ENCODE results near the gene ZNF69.
A peak's percentile ranks its signal among the peaks of the same experiment; 100 is the strongest.
"Not testable (repeated sequence)": the region's sequence is repeated elsewhere in the genome, so short reads cannot be mapped to it uniquely, and the experiment has no call there.

ZNF69 gene

GRCh38 chr19:11882606-11883005, 5.0 kb upstream of the ZNF69 start:
- Histone ChIP-seq H3K4me3 (ENCODE audit: low read length) (no peak overlapping the region), H3K4me2 (ENCODE audit: low read depth, low read length) (no peak overlapping the region), H3F3A (ENCODE audit: insufficient read depth, low read length) (no peaks in the 10 kb centered on the region), H3K4me1 (ENCODE audit: low read length) (no peaks in the 10 kb centered on the region), H3K9ac (ENCODE audit: low read length) (no peak overlapping the region), H4K20me1 (ENCODE audit: insufficient read depth, low read length) (no peaks in the 10 kb centered on the region), H3K9me3 (replicated peaks; ENCODE audit: insufficient read depth, low read length) (no peaks in the 10 kb centered on the region), H3K79me2 (ENCODE audit: low read length) (no peaks in the 10 kb centered on the region), H3K27me3 (replicated peaks; ENCODE audit: insufficient read depth, low read length) (no peaks in the 10 kb centered on the region), H3K27ac (ENCODE audit: low read length) (no peak overlapping the region), H3K36me3 (replicated peaks; ENCODE audit: insufficient read depth, low read length) (no peaks in the 10 kb centered on the region), H2AFZ (ENCODE audit: low read length) (no peak overlapping the region), H3K9me2 (replicated peaks; ENCODE audit: insufficient read depth, low read length) (no peaks in the 10 kb centered on the region)
- DNase-seq: no peak
- TF ChIP-seq CTCF (IDR thresholded peaks at IDR 0.05; ENCODE audit: low read length) (no peak), EZH2 (optimal IDR thresholded peaks at IDR 0.05; ENCODE audit: low read depth, low read length) (no peak), EZH2phosphoT487 (IDR thresholded peaks at IDR 0.05; ENCODE audit: low read length) (no peak)

- Histone ChIP-seq H3K9ac (ENCODE audit: low read length) (no peak overlapping the region), H2AFZ (ENCODE audit: low read length) (peak overlapping the region; percentile 91)
- TF ChIP-seq CTCF (IDR thresholded peaks at IDR 0.05; ENCODE audit: low read length) (no peak), EZH2 (optimal IDR thresholded peaks at IDR 0.05; ENCODE audit: low read depth, low read length) (no peak), EZH2phosphoT487 (IDR thresholded peaks at IDR 0.05; ENCODE audit: low read length) (no peak)
Observed at GRCh38 chr19:11887234-11887610, 360 bp upstream of the ZNF69 start.

GRCh38 chr19:11889901-11890300, 2.3 kb downstream of the ZNF69 start:
- DNase-seq; H3K4me2 ChIP-seq (ENCODE audit: low read depth, low read length); H3K4me1 ChIP-seq (ENCODE audit: low read length); H3F3A ChIP-seq (ENCODE audit: insufficient read depth, low read length); H2AFZ ChIP-seq (ENCODE audit: low read length); H4K20me1 ChIP-seq (ENCODE audit: insufficient read depth, low read length); H3K9me2 ChIP-seq (replicated peaks; ENCODE audit: insufficient read depth, low read length); H3K27ac ChIP-seq (ENCODE audit: low read length); H3K79me2 ChIP-seq (ENCODE audit: low read length); H3K27me3 ChIP-seq (replicated peaks; ENCODE audit: insufficient read depth, low read length); H3K9ac ChIP-seq (ENCODE audit: low read length); H3K4me3 ChIP-seq (ENCODE audit: low read length); H3K9me3 ChIP-seq (replicated peaks; ENCODE audit: insufficient read depth, low read length); H3K36me3 ChIP-seq (replicated peaks; ENCODE audit: insufficient read depth, low read length): not testable (repeated sequence)

More at GRCh38 chr19:11887234-11887610, 360 bp upstream of the ZNF69 start:
- H3K27ac ChIP-seq (ENCODE audit: low read length): no peak overlapping the region
- no peak for DNase-seq
- no peaks in the 10 kb centered on the region for H3K9me2 ChIP-seq (replicated peaks; ENCODE audit: insufficient read depth, low read length)
- peak overlapping the region; percentile 88 for H3K4me2 ChIP-seq (ENCODE audit: low read depth, low read length)
- no peaks in the 10 kb centered on the region for H4K20me1 ChIP-seq (ENCODE audit: insufficient read depth, low read length)
- no peaks in the 10 kb centered on the region for H3K79me2 ChIP-seq (ENCODE audit: low read length)
- no peaks in the 10 kb centered on the region for H3F3A ChIP-seq (ENCODE audit: insufficient read depth, low read length)
- H3K9me3 ChIP-seq (replicated peaks; ENCODE audit: insufficient read depth, low read length): no peaks in the 10 kb centered on the region
- no peaks in the 10 kb centered on the region for H3K27me3 ChIP-seq (replicated peaks; ENCODE audit: insufficient read depth, low read length)
- H3K4me3 ChIP-seq (ENCODE audit: low read length): peak overlapping the region; percentile 66
- H3K36me3 ChIP-seq (replicated peaks; ENCODE audit: insufficient read depth, low read length): no peaks in the 10 kb centered on the region
- H3K4me1 ChIP-seq (ENCODE audit: low read length): no peaks in the 10 kb centered on the region

GRCh38 chr19:11890634-11891033, 3.1 kb downstream of the ZNF69 start:
- H4K20me1 ChIP-seq (ENCODE audit: insufficient read depth, low read length): no peaks in the 10 kb centered on the region
- no peak overlapping the region for H3K9ac ChIP-seq (ENCODE audit: low read length)
- DNase-seq: no peak
- H3K27ac ChIP-seq (ENCODE audit: low read length): no peak overlapping the region
- no peaks in the 10 kb centered on the region for H3K9me3 ChIP-seq (replicated peaks; ENCODE audit: insufficient read depth, low read length)
- H3K27me3 ChIP-seq (replicated peaks; ENCODE audit: insufficient read depth, low read length): no peaks in the 10 kb centered on the region
- no peaks in the 10 kb centered on the region for H3K9me2 ChIP-seq (replicated peaks; ENCODE audit: insufficient read depth, low read length)
- no peaks in the 10 kb centered on the region for H3K36me3 ChIP-seq (replicated peaks; ENCODE audit: insufficient read depth, low read length)
- no peak overlapping the region for H3K4me2 ChIP-seq (ENCODE audit: low read depth, low read length)
- no peaks in the 10 kb centered on the region for H3F3A ChIP-seq (ENCODE audit: insufficient read depth, low read length)
- H2AFZ ChIP-seq (ENCODE audit: low read length): no peak overlapping the region
- H3K4me1 ChIP-seq (ENCODE audit: low read length): no peaks in the 10 kb centered on the region
- H3K4me3 ChIP-seq (ENCODE audit: low read length): no peak overlapping the region
- no peaks in the 10 kb centered on the region for H3K79me2 ChIP-seq (ENCODE audit: low read length)
- TF ChIP-seq CTCF (IDR thresholded peaks at IDR 0.05; ENCODE audit: low read length): no peak
- no peak for TF ChIP-seq EZH2phosphoT487 (IDR thresholded peaks at IDR 0.05; ENCODE audit: low read length)
- TF ChIP-seq EZH2 (optimal IDR thresholded peaks at IDR 0.05; ENCODE audit: low read depth, low read length): no peak
